ENCODE data around the gene SPRY4. TPM values are rescaled to one million over a fixed set of nuclear protein-coding genes. Genes with fewer than 3 reads are reported as not detected.

SPRY4 gene
- total and polyA plus RNA-seq, 2 of the 8 experiments (the other 6 are each of a cell fraction or from before 2014, with no cell fraction given) = 59.1 to 113 TPM

GRCh38 chr5:142346706-142347105 lies 21.9 kb upstream of the SPRY4 start (continued):
- no peak for TF ChIP-seq CHD7 (IDR thresholded peaks at IDR 0.05; ENCODE audit: insufficient replicate concordance, low read length)
- no peak for TF ChIP-seq SIX5 (IDR thresholded peaks at IDR 0.05; ENCODE audit: low read depth, low read length)
- TF ChIP-seq CTBP2 (IDR thresholded peaks at IDR 0.05; ENCODE audit: borderline replicate concordance, insufficient read depth, insufficient read length, low read length) = no peak
- no peak for TF ChIP-seq BCL11A (IDR thresholded peaks at IDR 0.05; ENCODE audit: low read depth in 2 of 2, low read length in 2 of 2)
- no peak for TF ChIP-seq RFX5 (IDR thresholded peaks at IDR 0.05; ENCODE audit: borderline replicate concordance, low read depth, low read length)
- TF ChIP-seq SRF (IDR thresholded peaks at IDR 0.05; ENCODE audit: low read depth, low read length) = no peak
- TF ChIP-seq YY1 (IDR thresholded peaks at IDR 0.05; ENCODE audit: low read depth, low read length) = no peak
- no peak for TF ChIP-seq RBBP5 (IDR thresholded peaks at IDR 0.05; ENCODE audit: borderline replicate concordance, low read depth, low read length)
- no peak for TF ChIP-seq MAFK (IDR thresholded peaks at IDR 0.05; ENCODE audit: low read depth, low read length)

Measured in H1 (cell line).